ENCODE results near the gene NRN1.

NRN1 gene

GRCh38 chr6:6002005-6002847 is 4.5 kb downstream of the NRN1 start:
- DNase-seq (ENCODE audit: low read depth) = no peak

GRCh38 chr6:6001443-6001842 is 5.3 kb downstream of the NRN1 start:
- DNase-seq (ENCODE audit: low read depth) = no peak

- DNase-seq (ENCODE audit: low read depth) = no peak
These were observed 6.8 kb downstream of the NRN1 start for GRCh38 chr6:5999688-6000608.

GRCh38 chr6:5998711-5999687 is 7.7 kb downstream of the NRN1 start:
- no peak for DNase-seq (ENCODE audit: low read depth)

GRCh38 chr6:5998236-5998635 is 8.5 kb downstream of the NRN1 start:
- no peak for DNase-seq (ENCODE audit: low read depth)

GRCh38 chr6:5997420-5997987 is 9.2 kb downstream of the NRN1 start:
- no peak for DNase-seq (ENCODE audit: low read depth)

- DNase-seq (ENCODE audit: low read depth) = no peak
These were observed 9.9 kb downstream of the NRN1 start for GRCh38 chr6:5996714-5997419.

- DNase-seq (ENCODE audit: low read depth) = no peak
These were observed 10.6 kb downstream of the NRN1 start for GRCh38 chr6:5995949-5996713.

GRCh38 chr6:5995658-5995948 is 11.1 kb downstream of the NRN1 start:
- DNase-seq (ENCODE audit: low read depth) = no peak

GRCh38 chr6:5994999-5995657 is 11.6 kb downstream of the NRN1 start:
- no peak for DNase-seq (ENCODE audit: low read depth)

- no peak for DNase-seq (ENCODE audit: low read depth)
These were observed 12.3 kb downstream of the NRN1 start for GRCh38 chr6:5994234-5994998.

- DNase-seq (ENCODE audit: low read depth) = no peak
These were observed 14.0 kb downstream of the NRN1 start for GRCh38 chr6:5992551-5993225.

- no peak for DNase-seq (ENCODE audit: low read depth)
These were observed 15.9 kb downstream of the NRN1 start for GRCh38 chr6:5990786-5991185.

- DNase-seq (ENCODE audit: low read depth) = no peak
These were observed 17.5 kb downstream of the NRN1 start for GRCh38 chr6:5989141-5989723.

- DNase-seq (ENCODE audit: low read depth) = no peak
These were observed 19.9 kb downstream of the NRN1 start for GRCh38 chr6:5986861-5987260.

GRCh38 chr6:5984150-5985089 is 22.3 kb downstream of the NRN1 start:
- no peak for DNase-seq (ENCODE audit: low read depth)

All from activated T-helper 9 cell treated with anti-CD3 and anti-CD28 coated beads, Interleukin-2, amount 50 U/mL, for 16 hours (primary cell).